GM12891 (cell line): ENCODE measurements around the gene LRP1B.

Experiments
- POLR2A ChIP-seq: IDR thresholded peaks from 2 replicates; pipeline ENCODE4 v1.6.1; 2011; ENCODE audit warnings: low read depth, low read length, control low read depth
- POLR2AphosphoS5 ChIP-seq: IDR thresholded peaks from 2 replicates; pipeline ENCODE4 v1.6.1; 2011; ENCODE audit warnings: low read depth, low read length, control low read depth

- no peak for TF ChIP-seq POLR2AphosphoS5
- TF ChIP-seq POLR2A = no peak
Measured at GRCh38 chr2:140457483-140457882, 1673.3 kb downstream of the LRP1B start.
